NCI-H2081 (cell line): ENCODE results near the gene LIPG.
A peak's percentile ranks its signal among the peaks of the same experiment; 100 is the strongest.

Source experiments
- DNase-seq, 2 experiments: peaks; one replicate each; lab custom pipeline; 2025; lab: John Stamatoyannopoulos, UW

LIPG gene

DNA sequence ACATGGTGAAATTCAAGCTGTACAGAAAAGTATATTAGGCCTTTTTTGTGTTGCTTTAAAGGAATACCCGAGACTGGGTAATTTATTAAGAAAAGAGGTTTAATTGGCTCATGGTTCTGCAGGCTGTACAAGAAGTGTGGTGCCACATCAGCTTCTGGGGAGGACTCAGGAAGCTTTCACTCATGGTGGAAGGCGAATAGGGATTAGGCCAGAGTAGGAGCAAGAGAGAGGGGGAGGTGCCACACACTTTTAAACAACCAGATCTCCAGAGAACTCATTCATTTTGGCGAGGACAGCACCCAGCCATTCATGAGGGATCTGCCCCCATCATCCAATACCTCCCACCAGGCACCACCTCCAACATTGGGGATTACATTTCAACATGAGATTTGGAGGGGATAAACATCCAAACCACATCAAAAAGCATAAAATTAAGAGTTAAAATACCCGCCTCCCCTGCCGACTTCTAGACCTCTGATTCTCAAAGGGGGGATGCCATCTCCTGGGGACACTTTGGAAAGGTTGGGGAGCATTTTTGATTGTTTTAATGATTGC is 15.1 kb upstream of the LIPG start:
- no peak for DNase-seq

DNA sequence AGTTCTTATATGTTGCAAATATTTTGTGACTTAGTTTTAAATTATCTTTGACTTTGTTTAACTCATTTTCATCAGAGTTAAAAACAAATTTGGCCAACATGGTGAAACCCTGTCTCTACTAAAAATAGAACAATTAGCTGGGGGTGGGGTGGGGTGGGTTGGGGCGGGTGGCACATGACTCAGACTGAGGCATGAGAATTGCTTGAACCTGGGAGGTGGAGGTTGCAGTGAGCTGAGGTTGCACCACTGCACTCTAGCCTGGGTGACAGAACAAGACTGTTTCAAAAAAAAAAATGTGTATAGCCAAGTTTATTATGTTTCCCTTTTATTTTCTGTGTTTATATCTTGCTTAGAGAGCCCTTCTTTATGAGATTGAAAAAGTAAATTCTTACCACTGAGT is 14.2 kb upstream of the LIPG start:
- DNase-seq = no peak

DNA sequence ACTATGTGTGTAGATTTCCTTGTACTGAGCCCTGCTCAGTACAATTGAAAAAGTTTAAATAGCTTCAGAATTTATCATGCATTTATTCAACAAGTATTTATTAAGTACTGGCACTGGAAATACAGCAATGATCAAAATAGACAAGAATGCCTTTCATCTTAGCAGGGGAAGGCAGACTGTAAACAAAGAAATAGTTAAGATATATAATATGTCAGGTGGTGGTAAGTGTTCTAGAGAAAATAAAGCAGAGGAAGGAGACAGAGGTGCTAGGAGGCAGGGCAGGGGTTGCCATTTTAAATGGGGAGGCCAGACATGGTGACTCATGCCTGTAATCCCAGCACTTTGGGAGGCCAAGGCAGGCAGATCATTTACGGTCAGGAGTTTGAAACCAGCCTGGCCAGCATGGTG is 13.6 kb upstream of the LIPG start:
- DNase-seq = no peak

DNA sequence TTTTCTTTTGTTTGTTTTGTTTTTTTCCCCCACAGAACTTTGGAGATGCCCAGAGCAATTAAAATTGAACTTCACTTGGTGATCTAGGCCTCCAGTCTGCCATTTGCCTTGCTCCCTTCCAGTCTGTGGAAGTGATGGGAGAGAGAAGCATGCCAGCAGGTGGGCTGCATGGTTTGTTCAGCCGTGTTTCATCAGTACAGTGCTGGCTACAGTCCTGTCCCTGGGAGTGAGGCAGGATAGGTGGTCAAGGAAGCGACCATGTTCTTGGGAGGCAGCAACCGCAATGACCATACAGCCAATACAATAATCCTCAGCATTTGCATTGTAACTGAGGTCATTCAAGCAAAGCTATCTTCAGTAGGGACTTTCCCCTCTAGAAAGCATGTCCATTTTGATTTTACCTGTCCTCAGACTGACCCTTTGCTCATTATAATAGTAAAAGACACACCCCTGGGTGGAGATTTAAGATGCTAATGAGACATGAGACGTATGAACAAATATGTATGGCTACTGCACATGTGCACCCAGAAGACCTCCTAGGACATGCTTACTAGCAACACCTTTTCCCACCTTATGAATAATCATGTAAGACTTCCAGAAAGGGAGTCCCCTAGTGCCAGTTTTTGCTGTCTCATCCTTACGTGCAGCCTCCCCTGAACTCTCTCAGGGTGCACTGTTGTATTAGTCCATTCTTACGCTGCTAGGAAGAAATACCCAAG is 11.1 kb upstream of the LIPG start:
- no peak for DNase-seq

DNA sequence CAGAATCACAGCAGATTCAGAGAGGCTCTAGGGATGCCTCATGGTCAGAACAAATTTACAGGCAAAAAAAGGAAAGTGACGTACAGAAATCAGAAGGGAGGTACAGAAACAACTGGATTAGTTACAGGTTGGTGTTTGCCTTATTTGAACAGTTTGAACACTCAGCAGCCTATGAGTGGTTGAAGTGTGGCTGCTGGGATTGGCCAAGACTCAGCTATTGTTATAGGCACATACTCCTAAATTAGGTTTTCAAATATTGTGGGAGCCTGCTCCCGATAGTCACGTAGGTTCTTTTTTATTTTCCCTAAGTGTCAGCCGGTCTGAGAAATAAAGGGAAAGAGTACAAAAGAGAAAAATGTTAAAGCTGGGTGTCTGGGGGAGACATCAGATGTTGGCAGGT is 8.9 kb upstream of the LIPG start:
- no peak for DNase-seq

DNA sequence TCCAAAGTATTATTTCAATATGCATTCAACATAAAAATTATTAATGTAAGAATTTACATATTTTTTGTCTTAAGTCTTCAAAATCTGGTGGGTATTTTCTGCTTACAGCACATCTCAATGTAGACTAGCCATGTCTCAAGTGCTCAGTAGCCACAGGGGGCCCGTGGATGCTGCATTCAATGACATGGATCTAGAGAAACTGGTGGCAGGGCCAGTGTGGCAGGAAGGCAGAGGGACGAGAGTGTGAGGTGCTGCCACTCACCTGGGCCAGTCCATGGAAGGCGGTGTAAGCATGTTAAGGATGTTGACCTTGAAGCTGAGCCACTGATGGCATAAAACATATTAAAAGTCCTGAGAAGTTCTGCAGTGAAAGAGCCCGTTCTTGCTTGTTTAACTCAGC is 6.2 kb upstream of the LIPG start:
- DNase-seq = no peak

DNA sequence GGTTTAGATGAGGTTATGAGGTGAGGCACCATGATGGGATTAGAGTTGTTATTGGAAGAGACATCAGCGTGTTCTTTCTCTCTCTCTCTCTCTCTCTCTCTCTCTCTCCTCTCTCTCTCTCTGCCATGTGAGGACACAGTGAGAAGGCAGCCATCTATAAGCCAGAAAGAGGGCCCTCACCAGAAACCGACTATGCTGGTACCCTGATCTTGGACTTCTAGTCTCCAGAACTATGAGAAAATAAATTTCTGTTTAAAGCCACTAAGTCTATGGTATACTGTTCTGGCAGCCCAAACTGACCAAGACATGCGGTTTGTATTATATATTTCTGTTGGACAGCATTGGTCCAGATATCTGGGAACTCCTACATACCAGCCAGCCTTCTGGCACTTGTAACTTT is 3.5 kb upstream of the LIPG start:
- no peak for DNase-seq

DNA sequence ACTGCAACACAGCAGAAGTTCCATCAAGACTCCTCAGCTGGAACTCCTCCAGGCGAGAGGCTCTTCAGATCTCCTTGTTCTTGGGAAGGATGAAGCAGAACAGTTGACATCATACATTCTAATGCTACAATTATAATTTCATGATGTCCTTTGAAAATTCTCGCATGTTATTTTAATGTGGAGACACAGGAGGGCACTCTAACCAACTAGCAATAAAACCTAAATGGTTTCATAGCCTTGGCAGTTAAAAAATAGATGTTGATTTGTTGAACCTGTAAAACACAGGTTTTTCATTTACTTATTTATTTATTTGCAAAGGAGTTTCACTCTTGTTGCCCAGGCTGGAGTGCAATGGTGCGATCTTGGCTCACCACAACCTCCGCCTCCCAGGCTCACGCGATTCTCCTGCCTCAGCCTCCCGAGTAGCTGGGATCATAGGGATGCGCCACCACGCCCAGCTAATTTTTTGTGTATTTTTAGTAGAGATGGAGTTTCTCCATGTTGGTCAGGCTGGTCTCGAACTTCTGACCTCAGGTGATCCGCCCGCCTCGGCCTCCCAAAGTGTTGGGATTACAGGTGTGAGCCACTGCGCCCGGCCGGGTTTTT is 2.4 kb upstream of the LIPG start:
- DNase-seq = peak in 1 of 2 experiments; percentile 19

DNA sequence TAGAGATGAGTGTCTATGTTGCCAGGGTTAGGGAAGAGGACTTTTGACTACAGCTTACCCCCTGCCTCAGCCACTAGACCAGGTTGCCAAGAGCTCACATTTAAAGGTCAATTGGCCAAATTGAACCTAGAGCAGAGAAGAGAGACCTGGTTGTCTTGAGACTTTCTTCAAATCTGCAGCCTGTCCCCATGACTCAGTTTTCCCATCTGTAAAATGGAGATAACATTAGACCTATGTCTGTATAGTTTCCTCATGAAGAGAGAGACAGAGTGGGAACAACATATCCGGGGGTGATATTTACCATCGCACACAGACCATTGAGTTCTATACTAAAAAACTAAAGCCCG is 1.6 kb upstream of the LIPG start:
- DNase-seq = no peak

DNA sequence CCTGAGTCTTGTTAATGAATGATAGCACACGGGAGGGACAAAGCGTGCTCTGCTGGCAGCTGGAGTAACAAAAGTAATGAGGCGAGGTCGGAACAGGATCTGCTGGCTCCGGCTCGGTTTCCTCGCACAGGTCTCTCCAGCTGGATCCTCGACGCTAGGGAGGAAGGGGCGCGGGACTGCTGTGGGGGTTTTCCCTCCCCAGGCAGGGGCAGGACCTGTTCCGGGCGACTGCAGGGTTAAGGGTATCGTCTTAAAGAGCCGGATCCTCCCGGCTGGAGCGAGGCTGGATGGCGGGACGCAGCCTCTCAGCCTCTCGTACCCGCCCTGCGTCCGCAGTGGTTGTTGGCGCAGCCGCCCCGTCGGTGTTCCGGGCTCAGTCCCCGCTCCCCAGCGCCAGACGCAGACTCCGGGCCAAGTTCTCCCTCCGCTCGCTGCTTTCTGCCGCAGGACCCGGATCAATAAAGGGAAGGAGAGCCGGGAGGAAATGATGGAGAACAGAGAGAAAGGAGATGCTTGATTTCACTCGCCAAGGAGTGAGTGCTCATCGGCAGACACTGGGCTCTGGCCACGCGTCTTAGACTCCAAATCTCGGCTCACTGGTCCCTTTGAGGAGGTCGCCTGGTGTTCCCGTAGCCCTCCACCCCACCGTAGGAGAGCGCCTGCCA is 1.1 kb upstream of the LIPG start:
- DNase-seq = peak in 1 of 2 experiments; percentile 2

DNA sequence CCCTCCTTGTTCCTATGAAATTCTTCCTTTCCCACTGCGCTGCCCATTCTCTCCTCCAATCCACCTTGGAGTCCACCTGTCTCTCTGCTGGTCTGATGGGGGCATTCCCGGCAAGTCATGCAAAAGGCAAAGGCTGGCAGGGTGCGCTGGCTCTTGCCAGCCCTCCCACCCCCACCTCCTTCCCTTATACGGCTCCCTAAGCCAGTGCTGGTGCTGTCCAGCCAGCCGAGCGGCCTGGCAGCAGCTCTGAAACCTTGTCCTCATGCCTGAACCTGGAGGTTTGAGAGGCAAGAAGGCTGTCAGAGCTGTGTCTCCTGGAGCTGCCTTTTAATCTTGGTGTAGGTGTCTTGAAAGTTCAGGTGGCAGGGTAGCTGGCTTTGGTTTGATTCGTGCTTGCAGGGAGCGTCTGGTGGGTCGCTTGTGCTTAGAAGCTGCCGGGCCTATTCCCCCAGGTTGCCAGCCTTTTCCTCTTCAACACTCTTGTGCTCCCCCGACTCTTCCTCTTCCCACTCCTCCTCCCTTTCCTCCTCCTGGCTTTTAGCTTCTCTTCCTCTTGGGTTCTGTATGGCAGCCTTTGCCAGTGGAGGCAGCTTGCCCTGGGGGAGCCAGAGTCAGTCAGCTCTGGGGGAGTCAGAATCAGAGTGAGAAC is 748 bp downstream of the LIPG start:
- no peak for DNase-seq

DNA sequence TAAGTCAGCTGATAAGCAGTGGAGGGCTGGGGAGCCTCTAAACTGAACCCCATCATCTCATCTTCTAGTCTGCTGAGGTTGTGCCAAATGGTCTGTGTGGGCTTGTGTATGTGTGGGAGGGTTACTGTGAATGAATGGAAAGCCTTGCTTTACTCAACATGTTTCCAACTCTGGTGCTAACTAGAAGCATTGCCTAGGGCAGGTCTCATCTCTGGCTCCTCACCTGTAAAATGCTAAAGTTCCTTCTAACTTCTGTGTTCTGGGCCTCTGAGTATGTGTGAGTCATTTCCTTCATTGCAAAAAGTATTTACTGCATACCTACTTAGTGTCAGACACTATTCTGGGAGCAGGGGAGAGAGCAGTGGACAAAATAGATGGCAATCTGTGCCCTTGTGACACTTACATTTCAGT is 1.3 kb downstream of the LIPG start:
- no peak for DNase-seq

DNA sequence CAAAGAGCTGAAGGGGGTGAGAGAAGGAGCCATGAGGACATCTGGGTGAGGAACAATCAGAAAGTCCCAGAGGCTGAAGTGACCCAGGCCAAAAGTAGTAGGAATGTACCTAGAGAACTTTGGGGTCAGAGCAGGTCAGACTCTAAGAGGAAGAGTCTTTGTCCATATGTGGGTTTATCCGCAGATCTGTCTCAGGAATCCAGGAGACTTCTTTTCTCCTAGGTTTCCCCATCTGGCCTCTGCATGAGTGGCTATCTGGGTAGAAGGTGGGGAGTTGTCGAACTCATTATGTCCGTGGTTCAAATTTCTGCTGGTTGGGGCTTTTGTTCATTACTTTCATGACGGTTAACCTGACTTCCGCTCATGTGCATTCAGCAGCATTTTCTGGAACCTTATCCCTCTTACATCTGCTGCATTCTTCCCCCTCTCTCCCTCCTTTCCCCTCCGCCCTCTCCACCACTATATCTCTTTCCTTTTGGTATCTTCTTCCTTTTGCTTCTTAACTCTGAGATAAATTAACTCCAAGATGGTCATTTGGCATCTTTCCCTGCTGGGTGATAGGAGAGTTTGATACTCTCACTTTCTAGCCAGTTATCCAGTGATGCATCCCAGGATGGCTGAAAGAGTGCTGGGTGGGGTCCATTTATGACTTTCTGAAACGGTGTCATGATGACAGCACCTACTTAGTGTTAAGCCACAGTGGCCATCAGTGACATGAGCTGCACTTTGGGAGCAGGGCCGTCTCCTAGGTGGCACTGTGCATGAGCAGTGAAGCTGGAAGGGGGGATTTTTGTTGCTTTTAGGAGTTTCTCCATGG is 2.1 kb downstream of the LIPG start:
- no peak for DNase-seq

DNA sequence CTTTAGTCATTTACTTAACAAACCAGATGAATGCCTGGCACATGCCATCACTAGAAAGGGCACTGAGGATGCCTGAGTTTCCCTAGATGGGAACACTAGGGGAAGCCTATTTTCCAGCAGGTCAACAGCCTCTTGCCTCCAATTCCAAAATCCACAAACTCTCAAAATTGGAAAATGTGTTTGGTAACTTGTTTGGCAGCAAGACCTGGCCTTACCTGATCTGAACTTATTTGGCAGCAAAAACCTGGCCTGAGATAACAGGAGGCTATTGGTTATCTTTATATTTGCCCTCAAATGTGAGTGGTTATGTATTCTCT is 2.6 kb downstream of the LIPG start:
- DNase-seq = no peak

DNA sequence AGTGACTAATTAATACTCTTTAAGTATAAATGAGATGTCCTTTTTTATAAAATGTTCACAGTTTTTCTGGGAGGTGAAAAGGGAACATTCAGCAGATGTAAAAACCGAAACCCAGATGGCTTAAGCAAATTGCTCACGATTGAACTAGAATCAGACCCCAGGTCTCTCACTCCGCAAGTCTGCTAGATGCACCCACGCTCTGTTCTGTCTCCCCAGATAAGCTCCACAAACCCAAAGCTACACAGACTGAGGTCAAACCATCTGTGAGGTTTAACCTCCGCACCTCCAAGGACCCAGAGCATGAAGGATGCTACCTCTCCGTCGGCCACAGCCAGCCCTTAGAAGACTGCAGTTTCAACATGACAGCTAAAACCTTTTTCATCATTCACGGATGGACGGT is 3.2 kb downstream of the LIPG start:
- no peak for DNase-seq

DNA sequence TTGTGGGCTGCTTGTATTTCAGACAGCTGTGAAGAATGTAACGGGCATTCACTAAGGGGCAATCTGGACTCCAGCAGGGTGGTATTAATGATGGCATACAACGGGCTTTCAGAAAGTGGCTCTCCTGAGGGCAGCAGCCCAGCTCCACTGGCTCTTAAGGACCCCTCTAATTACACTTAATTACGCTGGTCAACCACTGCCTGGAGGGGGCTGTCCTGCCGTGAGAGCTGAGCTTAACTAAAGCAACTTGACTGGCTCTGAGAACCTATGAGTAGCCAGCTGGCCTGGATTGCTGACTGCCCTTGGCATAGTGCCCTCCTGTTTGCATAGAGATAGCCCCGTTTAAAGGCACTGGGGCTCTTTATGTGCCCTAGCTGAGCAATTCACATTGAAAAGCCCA is 3.8 kb downstream of the LIPG start:
- DNase-seq = no peak

DNA sequence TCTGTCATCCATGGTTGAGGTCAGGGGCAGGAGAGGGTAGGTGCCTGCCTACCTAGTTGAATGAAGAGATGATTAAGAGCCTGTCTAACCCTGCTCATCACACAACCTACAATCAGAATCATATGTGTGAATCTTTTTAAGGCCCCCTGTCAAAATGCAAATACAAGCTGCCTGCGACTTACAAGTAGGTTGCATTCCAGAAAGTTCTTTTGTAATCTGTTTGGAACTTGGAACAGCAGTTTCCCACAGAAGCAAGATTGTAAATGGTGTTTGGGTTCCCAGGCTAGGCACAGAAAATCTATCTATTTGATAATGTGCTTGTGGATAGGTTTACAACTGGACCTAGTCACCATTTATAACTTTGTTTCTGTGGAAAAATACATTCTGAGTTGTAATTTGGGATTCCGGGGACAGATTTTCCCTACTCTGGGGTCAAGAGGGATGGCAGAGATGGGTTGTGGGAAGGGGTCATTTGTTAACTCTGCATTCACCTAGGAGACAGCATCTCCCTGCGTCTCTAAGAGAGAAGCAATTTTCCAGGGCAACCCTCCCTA is 4.4 kb downstream of the LIPG start:
- DNase-seq = no peak

DNA sequence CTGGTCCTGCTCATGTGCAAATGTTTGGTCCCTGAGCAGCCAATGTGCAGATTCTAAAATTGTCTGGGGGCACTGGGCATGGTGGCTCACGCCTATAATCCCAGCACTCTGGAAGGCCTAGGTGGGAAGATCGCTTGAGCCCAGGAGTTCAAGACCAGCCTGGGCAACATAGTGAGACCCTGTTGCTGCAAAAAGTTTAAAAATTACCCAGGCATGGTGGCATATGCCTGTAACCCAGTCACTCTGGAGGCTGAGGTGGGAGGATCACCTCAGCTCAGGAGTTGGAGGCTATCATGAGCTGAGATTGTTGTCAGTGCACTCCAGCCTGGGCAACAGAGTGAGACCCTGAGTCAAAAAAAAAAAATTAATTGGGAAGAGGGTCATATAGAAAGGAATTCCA is 5.1 kb downstream of the LIPG start:
- DNase-seq = no peak

DNA sequence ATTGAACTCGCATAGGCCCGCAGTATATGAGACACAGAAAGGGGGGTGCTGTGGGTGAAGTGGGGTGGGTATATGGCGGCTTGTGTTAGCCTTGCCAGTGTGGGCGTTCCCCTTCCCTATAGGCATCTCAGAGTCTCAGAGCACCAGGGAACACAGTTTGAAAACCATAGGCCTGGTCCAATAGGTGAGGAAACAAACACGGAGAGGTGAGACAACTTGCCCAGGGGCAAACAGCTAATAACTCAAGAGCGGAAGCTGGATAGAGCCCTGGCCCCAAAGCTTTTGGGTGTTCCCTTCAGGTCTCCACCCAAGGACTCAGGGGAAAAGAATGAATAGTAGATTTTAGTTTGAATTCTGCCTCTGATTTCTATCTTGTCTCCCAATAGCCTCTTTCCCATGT is 7.9 kb downstream of the LIPG start:
- DNase-seq = no peak

DNA sequence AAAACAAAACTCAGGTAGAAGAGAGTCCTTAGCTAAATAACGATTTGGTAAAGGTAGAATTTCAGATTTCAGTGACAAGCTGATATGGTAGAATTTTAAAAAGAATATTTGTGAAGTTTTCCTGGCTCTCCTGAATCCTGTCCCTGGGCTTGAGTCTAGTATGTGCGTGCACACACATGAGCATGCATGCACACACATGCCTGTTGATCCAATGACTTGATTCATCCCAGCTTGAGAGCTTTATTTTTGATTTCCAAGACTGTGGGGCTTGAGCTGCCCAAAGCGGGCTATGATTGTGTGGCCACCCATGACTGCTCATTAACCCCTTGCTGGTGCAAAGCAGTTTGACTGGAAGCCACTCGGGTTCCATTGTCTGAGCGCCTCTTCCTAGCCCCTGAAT is 9.0 kb downstream of the LIPG start:
- no peak for DNase-seq

DNA sequence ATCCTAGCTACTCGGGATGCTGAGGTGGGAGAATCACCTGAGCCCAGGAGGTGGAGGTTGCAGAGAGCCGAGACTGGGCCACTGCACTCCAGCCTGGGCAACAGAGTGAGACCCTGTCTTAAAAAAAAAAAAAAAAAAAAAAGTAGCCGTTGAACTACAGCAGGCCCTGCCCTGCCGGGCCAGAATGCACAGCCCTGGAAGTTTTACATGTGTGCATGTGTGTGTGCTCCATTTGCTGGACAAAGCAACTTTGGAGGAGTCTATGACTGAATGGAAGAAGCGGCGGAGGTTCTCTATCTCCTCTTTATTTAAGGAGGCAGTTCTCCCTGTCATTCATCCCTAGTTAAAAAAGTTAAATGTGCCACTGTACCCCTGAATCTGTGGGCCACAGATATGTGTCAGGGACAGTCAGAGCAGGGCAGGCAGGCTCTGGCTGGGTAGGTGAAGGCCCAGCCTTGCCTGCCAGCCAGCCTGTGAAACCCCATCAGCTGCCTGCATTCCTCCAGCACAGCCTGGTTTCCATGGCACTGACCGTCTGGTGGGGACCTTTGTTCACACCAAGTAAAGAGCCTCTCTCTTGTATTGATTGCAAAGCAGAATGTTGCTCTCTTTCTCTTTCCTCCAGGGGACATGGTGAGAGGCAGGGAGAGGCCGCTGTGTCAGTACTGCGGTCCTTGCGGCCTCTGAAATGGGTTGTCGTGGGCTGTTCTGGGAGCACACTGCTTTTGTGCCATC is 10.9 kb downstream of the LIPG start:
- no peak for DNase-seq
